NCI-H460 (cell line): ENCODE results near the gene HBS1L. TPM values are rescaled to one million over a fixed set of nuclear protein-coding genes. Genes with fewer than 3 reads are reported as not detected.

Experiments
- DNase-seq: peaks from one replicate; pipeline ENCODE4 v3.0.0-alpha.2; 2016; ENCODE audit warnings: low read depth; ENCODE audit errors: extremely low read depth
- total RNA-seq: library from RNA; depleted of rRNA; stranded (reverse); fragments of >200 nt; shearing (Covaris generic); gene quantifications from 2 replicates; pipeline ENCODE4 v1.2.3, GENCODE V29; 2014; rRNA removed

HBS1L gene
- total RNA-seq, 1 experiment from 2014 or later, result 85.5 TPM

GRCh38 chr6:134921721-134922261, 132.8 kb downstream of the HBS1L start:
- no peak for DNase-seq

GRCh38 chr6:134921276-134921675, 133.3 kb downstream of the HBS1L start:
- DNase-seq, result no peak

- no peak for DNase-seq
These were observed 134.2 kb downstream of the HBS1L start for GRCh38 chr6:134920422-134920821.

GRCh38 chr6:134918418-134918961, 136.1 kb downstream of the HBS1L start:
- DNase-seq, result no peak

- no peak for DNase-seq
These were observed 143.1 kb downstream of the HBS1L start for GRCh38 chr6:134911547-134911946.

- no peak for DNase-seq
These were observed 144.1 kb downstream of the HBS1L start for GRCh38 chr6:134910593-134910935.

Other genes with a start within 250 kb of the HBS1L start
- 0.20 TPM in 1 of 2 replicates, not detected in the other for gene ALDH8A1, start 104.7 kb downstream of the HBS1L start, total RNA-seq
- gene MYB, start 126.5 kb upstream of the HBS1L start, total RNA-seq, result 0.05 and 0.12 TPM in 2 replicates